PC-3 (cell line): ENCODE data around the gene FAM107B. TPM values are rescaled to one million over a fixed set of nuclear protein-coding genes. Genes with fewer than 3 reads are reported as not detected.

Experiments used
- ATAC-seq: fragments of 200-7000 bp; cut with Tn5 transposase; 2 replicates; pipeline ENCODE4 v1.9.1; 2020; ENCODE audit warnings: mild to moderate bottlenecking, moderate library complexity
- BruUV-seq: library from RNA; stranded (reverse); fragments of 400-500 nt; replicated peaks from 2 replicates; lab custom pipeline; 2021; lab: Mats Ljungman, UMichigan
- CTCF ChIA-PET: fragments of 300-600 bp; sonication (Branson Sonifier 250); formaldehyde crosslinking; loops from one replicate; lab custom pipeline; 2022; ENCODE audit warnings: antibody characterized with exemption; lab: Charles Lee
- POLR2A ChIA-PET: fragments of 300-600 bp; sonication (Branson Sonifier 250); formaldehyde crosslinking; loops from one replicate; lab custom pipeline; 2022; ENCODE audit warnings: antibody characterized with exemption; ENCODE audit not compliant: unreplicated experiment; lab: Charles Lee
- DNase-seq: peaks from one replicate; pipeline ENCODE4 v3.0.0-alpha.2; 2015
- H2AFZ ChIP-seq: fragments of 300-600 bp; sonication (generic); 2 replicates; pipeline ENCODE4 v1.6.0; 2016; ENCODE audit warnings: antibody characterized with exemption, low read length
- H3F3A ChIP-seq: fragments of 300-600 bp; sonication (generic); one replicate; pipeline ENCODE4 v1.6.0; 2017; ENCODE audit warnings: antibody characterized with exemption, low read length, control low read depth, mild to moderate bottlenecking; ENCODE audit not compliant: unreplicated experiment
- H3K27ac ChIP-seq: fragments of 300-600 bp; sonication (generic); 2 replicates; pipeline ENCODE4 v1.5.1; 2016; ENCODE audit warnings: mild to moderate bottlenecking, low read length
- H3K27me3 ChIP-seq: fragments of 300-600 bp; sonication (generic); 2 replicates; pipeline ENCODE4 v1.6.1; 2016; ENCODE audit warnings: low read length, mixed read lengths
- H3K36me3 ChIP-seq: fragments of 300-600 bp; sonication (generic); 2 replicates; pipeline ENCODE4 v1.6.1; 2016; ENCODE audit warnings: low read depth, mixed run types, low read length, mixed read lengths
- H3K4me1 ChIP-seq: fragments of 300-600 bp; sonication (generic); 2 replicates; pipeline ENCODE4 v1.5.1; 2016; ENCODE audit warnings: low read length; ENCODE audit not compliant: insufficient read depth
- H3K4me2 ChIP-seq: fragments of 300-600 bp; sonication (generic); 2 replicates; pipeline ENCODE4 v1.6.0; 2016; ENCODE audit warnings: low read length
- H3K4me3 ChIP-seq: fragments of 300-600 bp; sonication (generic); 2 replicates; pipeline ENCODE4 v1.5.1; 2016; ENCODE audit warnings: mild to moderate bottlenecking, low read length, mixed read lengths
- H3K79me2 ChIP-seq: fragments of 300-600 bp; sonication (generic); 2 replicates; pipeline ENCODE4 v1.6.1; 2017; ENCODE audit warnings: low read length, mixed read lengths
- H3K9ac ChIP-seq: fragments of 300-600 bp; sonication (generic); 2 replicates; pipeline ENCODE4 v1.6.0; 2016; ENCODE audit warnings: mild to moderate bottlenecking, low read length
- H3K9me2 ChIP-seq: fragments of 300-600 bp; sonication (generic); replicated peaks from 2 replicates; pipeline ENCODE4 v1.6.1; 2016; ENCODE audit warnings: mixed run types, low read length, mixed read lengths
- H3K9me3 ChIP-seq: fragments of 300-600 bp; sonication (generic); 2 replicates; pipeline ENCODE4 v1.6.1; 2016; ENCODE audit warnings: low read length, mixed read lengths
- H4K20me1 ChIP-seq: fragments of 300-600 bp; sonication (generic); 2 replicates; pipeline ENCODE4 v1.6.1; 2016; ENCODE audit warnings: low read length, mixed read lengths
- EZH2 ChIP-seq: fragments of 300-600 bp; sonication (generic); IDR thresholded peaks from one replicate; pipeline ENCODE4 v1.6.1; 2017; ENCODE audit warnings: antibody characterized with exemption, mild to moderate bottlenecking, low read length; ENCODE audit not compliant: unreplicated experiment
- EZH2phosphoT487 ChIP-seq: fragments of 300-600 bp; sonication (generic); IDR thresholded peaks from 2 replicates; pipeline ENCODE4 v1.6.1; 2018; ENCODE audit warnings: mild to moderate bottlenecking, antibody characterized with exemption, low read length, borderline replicate concordance
- intact Hi-C: fragments of 100-400 bp; cut with micrococcal nuclease; formaldehyde crosslinking; loops from 2 replicates; pipeline ENCODE4 v1.9.0; 2023
- total RNA-seq: library from RNA; depleted of rRNA; stranded (reverse); fragments of >200 nt; gene quantifications from 2 replicates; pipeline ENCODE4 v1.2.3, GENCODE V29; 2014
- TF ChIP-seq, protein P1 (sequence below): fragments of 300-600 bp; sonication (generic); conservative IDR thresholded peaks from 2 replicates; pipeline ENCODE4 v1.5.1; 2017; ENCODE audit warnings: antibody characterized with exemption, low read depth, mild to moderate bottlenecking, low read length

Gene FAM107B
- total RNA-seq, 1 experiment from 2014 or later, result 36.6 TPM

- ATAC-seq (peak; percentile 87), DNase-seq (peak; percentile 57)
- Histone ChIP-seq H3K27ac (peak overlapping the region; percentile 99), H3F3A (peaks cover 9% of the 10 kb centered on the region), H3K9me3 (no peaks in the 10 kb centered on the region), H2AFZ (peak overlapping the region; percentile 73), H3K4me3 (peak overlapping the region; percentile 65), H4K20me1 (no peaks in the 10 kb centered on the region), H3K9ac (peak overlapping the region; percentile 73), H3K79me2 (no peaks in the 10 kb centered on the region), H3K9me2 (no peaks in the 10 kb centered on the region), H3K4me1 (peaks cover 27% of the 10 kb centered on the region), H3K27me3 (no peaks in the 10 kb centered on the region), H3K4me2 (peak overlapping the region; percentile 85), H3K36me3 (no peaks in the 10 kb centered on the region)
- ChIA-PET CTCF (no interaction called here), POLR2A (interaction anchor here (0.6 to 1.0 kb wide), 2 partner anchors 16 to 81 kb away, joined by 5 read pairs; no protein-coding TSS in a partner anchor)
- intact Hi-C loops, result loop anchor here (1.0 to 5.0 kb wide), 3 partner anchors 68 to 152 kb away; no protein-coding TSS in a partner anchor
- no peak for TF ChIP-seq EZH2phosphoT487
- no peak for TF ChIP-seq EZH2
- TF ChIP-seq, protein P1, sequence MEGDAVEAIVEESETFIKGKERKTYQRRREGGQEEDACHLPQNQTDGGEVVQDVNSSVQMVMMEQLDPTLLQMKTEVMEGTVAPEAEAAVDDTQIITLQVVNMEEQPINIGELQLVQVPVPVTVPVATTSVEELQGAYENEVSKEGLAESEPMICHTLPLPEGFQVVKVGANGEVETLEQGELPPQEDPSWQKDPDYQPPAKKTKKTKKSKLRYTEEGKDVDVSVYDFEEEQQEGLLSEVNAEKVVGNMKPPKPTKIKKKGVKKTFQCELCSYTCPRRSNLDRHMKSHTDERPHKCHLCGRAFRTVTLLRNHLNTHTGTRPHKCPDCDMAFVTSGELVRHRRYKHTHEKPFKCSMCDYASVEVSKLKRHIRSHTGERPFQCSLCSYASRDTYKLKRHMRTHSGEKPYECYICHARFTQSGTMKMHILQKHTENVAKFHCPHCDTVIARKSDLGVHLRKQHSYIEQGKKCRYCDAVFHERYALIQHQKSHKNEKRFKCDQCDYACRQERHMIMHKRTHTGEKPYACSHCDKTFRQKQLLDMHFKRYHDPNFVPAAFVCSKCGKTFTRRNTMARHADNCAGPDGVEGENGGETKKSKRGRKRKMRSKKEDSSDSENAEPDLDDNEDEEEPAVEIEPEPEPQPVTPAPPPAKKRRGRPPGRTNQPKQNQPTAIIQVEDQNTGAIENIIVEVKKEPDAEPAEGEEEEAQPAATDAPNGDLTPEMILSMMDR, result no peak
- TSS peak; percentile 83 for BruUV-seq
Observed at GRCh38 chr10:14670551-14671240, 104.0 kb downstream of the FAM107B start.

DNA sequence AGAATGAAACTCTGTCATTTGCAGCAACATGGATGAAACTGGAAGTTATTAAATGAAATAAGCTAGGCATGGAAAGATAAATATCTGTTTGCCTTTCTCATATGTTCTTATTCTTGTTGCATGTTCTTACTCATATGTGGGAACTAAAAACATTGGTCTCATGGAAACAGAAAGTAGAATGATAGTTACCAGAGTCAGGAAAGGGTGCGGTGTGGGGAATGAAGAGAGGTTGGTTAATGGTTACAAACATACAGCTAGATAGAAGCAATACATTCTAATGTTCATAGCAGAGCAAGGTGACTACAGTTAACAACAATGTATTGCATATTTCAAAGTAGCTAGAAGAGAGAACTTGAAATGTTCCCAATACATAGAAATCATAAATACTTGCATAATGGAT is 105.1 kb downstream of the FAM107B start:
- Histone ChIP-seq H4K20me1 (no peaks in the 10 kb centered on the region), H3K9ac (no peak overlapping the region), H3K27me3 (no peaks in the 10 kb centered on the region), H3F3A (peaks cover 9% of the 10 kb centered on the region), H3K36me3 (no peaks in the 10 kb centered on the region), H3K4me2 (peak overlapping the region; percentile 85), H3K9me2 (no peaks in the 10 kb centered on the region), H3K27ac (peak overlapping the region; percentile 99; the same call in 1 of the 2 replicates), H3K9me3 (no peaks in the 10 kb centered on the region), H3K4me3 (peak overlapping the region; percentile 65; the same call in 1 of the 2 replicates), H3K4me1 (peaks cover 27% of the 10 kb centered on the region), H2AFZ (no peak overlapping the region), H3K79me2 (no peaks in the 10 kb centered on the region)
- TF ChIP-seq, protein P1, result no peak
- TF ChIP-seq EZH2, result no peak
- TF ChIP-seq EZH2phosphoT487, result no peak
- CTCF ChIA-PET, result no interaction called here
- DNase-seq (no peak), ATAC-seq (no peak)
- no TSS peak for BruUV-seq
- intact Hi-C loops, result no loop called here
- POLR2A ChIA-PET, result no interaction called here

GRCh38 chr10:14667781-14668180 is 106.9 kb downstream of the FAM107B start:
- Histone ChIP-seq H3F3A (peaks cover 9% of the 10 kb centered on the region), H3K9me3 (no peaks in the 10 kb centered on the region), H3K4me3 (no peak overlapping the region), H3K27ac (no peak overlapping the region), H2AFZ (no peak overlapping the region), H3K4me2 (no peak overlapping the region), H3K9ac (no peak overlapping the region), H3K79me2 (no peaks in the 10 kb centered on the region), H3K4me1 (peaks cover 27% of the 10 kb centered on the region), H3K36me3 (no peaks in the 10 kb centered on the region), H4K20me1 (no peaks in the 10 kb centered on the region), H3K9me2 (no peaks in the 10 kb centered on the region), H3K27me3 (no peaks in the 10 kb centered on the region)
- ChIA-PET CTCF (no interaction called here), POLR2A (no interaction called here)
- BruUV-seq, result no TSS peak
- ATAC-seq (no peak), DNase-seq (no peak)
- intact Hi-C loops, result no loop called here
- TF ChIP-seq EZH2phosphoT487 (no peak), EZH2 (no peak)
- TF ChIP-seq, protein P1, result no peak
